Activated naive CD8-positive, alpha-beta T cell treated with anti-CD3 and anti-CD28 coated beads, Interleukin-2, amount 10 ng/mL, durations not matched to agents 7 days and 5 days (primary cell): ENCODE results near the gene QRICH2. TPM values are rescaled to one million over a fixed set of nuclear protein-coding genes. Genes with fewer than 3 reads are reported as not detected.
A peak's percentile ranks its signal among the peaks of the same experiment; 100 is the strongest.
"Not testable (repeated sequence)": the region's sequence is repeated elsewhere in the genome, so short reads cannot be mapped to it uniquely, and the experiment has no call there.

Experiments
- ATAC-seq: fragments of 150-1000 bp; cut with Tn5 transposase; one replicate; pipeline ENCODE4 v1.10.0; 2021; ENCODE audit warnings: low read depth, moderate library complexity
- POLR2A ChIA-PET: fragments of 350-600 bp; sonication (Branson Sonifier 250); formaldehyde crosslinking; loops from one replicate; lab custom pipeline; 2021; ENCODE audit warnings: antibody characterized with exemption; lab: Charles Lee
- DNase-seq: peaks from one replicate; pipeline ENCODE4 v3.0.0; 2021
- H3K27ac Mint-ChIP-seq: one replicate; pipeline ENCODE4 v1.8.0; 2022; ENCODE audit warnings: mild to moderate bottlenecking, mixed read lengths
- H3K27me3 Mint-ChIP-seq: one replicate; pipeline ENCODE4 v1.8.0; 2022; ENCODE audit warnings: mild to moderate bottlenecking, moderate library complexity, mixed read lengths
- H3K36me3 Mint-ChIP-seq: one replicate; pipeline ENCODE4 v1.8.0; 2021; ENCODE audit warnings: mild to moderate bottlenecking, mixed read lengths
- H3K4me1 Mint-ChIP-seq: one replicate; pipeline ENCODE4 v1.8.0; 2021; ENCODE audit warnings: mixed read lengths
- H3K4me3 Mint-ChIP-seq: one replicate; pipeline ENCODE4 v1.8.0; 2022; ENCODE audit warnings: mild to moderate bottlenecking, moderate library complexity, mixed read lengths
- H3K9me3 Mint-ChIP-seq: one replicate; pipeline ENCODE4 v1.8.0; 2021; ENCODE audit warnings: mixed read lengths
- total RNA-seq, 2 experiments: library from RNA; stranded (reverse); gene quantifications; one replicate each; pipeline ENCODE4 v1.2.3, GENCODE V29; 2021

The QRICH2 gene
- total RNA-seq, 2 experiments from 2014 or later: 3.7 to 4.7 TPM

DNA sequence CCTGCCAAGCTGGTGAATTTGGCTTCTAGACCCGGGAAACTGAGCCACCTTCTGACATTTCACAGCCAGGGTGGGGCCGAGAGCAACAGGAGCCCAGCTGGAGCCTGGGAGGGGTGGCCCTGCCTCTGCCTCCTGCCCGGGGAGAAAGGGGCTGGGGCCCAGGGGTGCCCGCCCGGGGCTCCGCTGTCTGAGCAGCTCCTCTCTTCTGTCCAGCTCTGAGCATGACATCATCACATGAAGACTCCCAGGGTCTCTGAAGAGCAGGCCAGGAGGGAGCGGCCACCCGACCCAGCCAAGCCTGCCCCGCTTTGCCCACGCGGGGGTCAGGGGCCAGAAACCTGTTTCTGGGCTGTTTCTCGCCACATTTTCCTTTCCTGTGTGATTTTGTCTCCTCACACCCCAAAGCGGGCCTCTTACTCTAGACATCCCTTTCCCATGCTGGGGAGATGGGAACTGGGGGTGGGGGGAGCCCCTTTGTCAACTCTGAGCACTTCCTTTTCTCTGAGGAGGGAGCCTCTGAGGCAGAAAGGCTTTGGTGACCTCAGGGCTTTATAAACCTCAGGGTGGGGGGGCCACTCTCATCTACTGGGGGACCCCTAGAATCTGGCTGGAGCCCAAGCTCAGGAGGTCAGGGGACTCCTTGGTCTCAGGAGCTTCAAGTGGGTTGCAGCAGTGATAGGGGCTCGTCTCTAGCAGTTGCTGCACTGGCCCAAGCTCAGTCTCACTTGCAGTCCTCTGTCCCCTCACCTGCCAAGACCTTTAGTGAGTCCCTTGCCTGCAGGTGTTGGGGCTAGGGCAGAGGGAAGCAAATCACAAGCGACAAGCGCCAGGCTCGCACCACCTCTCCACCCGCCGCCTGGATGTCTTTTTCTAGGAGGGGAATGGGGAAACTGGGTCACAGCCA lies 35.3 kb downstream of the QRICH2 start:
- peak; percentile 62 for DNase-seq
- Mint-ChIP-seq H3K4me1 (peaks cover 57% of the 10 kb centered on the region), H3K9me3 (no peaks in the 10 kb centered on the region), H3K36me3 (peaks cover 35% of the 10 kb centered on the region), H3K4me3 (peak overlapping the region; percentile 87), H3K27me3 (no peaks in the 10 kb centered on the region), H3K27ac (peak overlapping the region; percentile 96)
- peak; percentile 26 for ATAC-seq
- POLR2A ChIA-PET: interaction anchor here (1.0 to 26.9 kb wide), 19 partner anchors 7 to 493 kb away, joined by 3 to 1721 read pairs (median 7); partner anchors contain the start of genes EXOC7, FOXJ1, RNF157 and UBALD2

DNA sequence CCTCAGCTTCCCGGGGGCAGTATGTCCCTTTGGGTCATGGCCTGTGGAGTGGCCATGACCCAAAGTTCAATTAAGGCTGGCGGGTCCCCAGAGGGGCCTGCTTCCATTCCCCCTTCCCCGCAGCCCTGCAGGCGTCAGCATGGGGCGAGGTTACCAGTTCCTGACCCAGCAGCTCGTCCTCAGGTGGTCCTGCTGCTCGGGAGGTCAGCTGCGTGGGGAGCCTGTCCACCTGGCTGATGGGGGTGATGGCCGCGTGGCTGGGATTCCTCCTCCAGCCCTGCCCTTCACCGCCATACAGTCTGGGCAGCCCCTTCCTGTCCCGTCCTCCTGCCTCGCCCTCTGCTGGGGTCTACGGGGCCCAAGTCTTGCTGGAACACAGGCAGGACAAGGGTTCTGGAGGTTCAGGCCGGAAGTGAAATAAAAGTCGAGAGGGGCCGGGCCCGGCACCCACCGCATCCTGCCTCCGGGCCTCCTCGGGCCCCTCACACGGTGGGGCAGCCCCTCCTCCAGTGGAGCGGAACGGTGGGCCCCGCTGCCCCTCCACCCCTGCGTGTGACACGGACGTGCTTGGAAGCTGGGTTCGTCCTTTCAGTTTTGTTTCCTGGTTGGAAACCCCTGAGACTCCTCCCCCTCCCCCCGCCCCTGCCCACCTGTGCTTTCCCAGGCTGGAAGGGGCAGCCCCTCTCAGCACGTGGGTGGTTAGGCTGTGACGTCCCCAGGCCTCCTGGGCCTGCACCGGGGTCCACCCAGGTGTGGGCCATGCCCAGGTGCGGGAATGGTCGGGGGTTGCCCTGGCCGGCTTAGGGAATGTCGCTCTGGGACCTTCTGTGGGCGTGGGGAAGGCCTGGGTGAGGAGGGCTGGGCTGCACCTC lies 36.2 kb downstream of the QRICH2 start:
- H3K27me3 Mint-ChIP-seq: no peaks in the 10 kb centered on the region
- H3K27ac Mint-ChIP-seq: peak overlapping the region; percentile 96
- POLR2A ChIA-PET: interaction anchor here (0.9 to 26.9 kb wide), 18 partner anchors 8 to 492 kb away, joined by 3 to 1721 read pairs (median 6); partner anchors contain the start of genes EXOC7, FOXJ1, RNF157 and UBALD2
- H3K4me3 Mint-ChIP-seq: peak overlapping the region; percentile 87
- H3K4me1 Mint-ChIP-seq: peaks cover 55% of the 10 kb centered on the region
- peak; percentile 61 for ATAC-seq
- peaks cover 43% of the 10 kb centered on the region for H3K36me3 Mint-ChIP-seq
- no peaks in the 10 kb centered on the region for H3K9me3 Mint-ChIP-seq
- DNase-seq: peak; percentile 88

DNA sequence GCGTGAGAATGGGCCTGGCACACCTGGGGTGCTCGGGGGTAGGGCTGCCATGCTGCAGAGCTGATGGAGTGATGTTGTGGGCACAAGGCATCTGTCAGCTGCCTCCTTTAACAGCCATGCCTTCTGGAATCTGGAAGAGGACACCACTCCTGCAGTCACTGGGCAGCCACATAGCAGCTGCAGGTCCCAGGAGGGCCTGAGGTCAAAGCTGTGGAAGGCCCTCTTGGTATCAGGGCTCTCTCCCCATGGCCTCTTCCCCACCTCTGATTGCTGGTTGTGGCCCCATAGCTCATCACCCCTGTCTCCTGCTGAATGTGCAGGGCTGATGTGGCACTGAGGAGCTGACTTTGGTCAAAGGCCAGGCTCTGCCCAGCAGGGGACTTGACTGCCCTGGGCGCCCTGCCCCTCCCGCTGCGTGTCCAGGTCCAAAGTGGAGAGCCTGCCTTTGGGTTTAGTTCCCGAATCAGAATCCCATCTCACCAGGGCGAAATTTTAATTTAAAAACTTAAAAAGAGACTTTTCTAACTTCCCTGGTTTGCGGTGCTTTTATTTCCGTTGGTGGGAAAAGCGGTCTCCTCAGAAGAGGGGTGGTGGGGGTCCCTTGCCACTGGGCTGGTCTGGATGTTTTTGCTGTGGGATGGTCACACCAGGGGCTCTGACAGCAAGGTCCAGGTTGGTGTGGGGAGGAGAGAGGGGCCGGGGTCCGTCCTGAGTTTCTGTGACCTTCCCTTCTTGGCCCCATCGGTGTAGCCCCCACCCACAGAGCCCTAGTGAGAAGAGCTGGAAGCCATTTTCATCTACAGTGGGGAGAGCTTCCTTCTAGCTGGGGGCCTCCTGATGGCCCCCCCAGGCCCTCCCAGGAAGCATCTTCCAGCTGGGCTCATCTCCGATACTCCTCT lies 37.1 kb downstream of the QRICH2 start:
- H3K27me3 Mint-ChIP-seq: no peaks in the 10 kb centered on the region
- peak overlapping the region; percentile 96 for H3K27ac Mint-ChIP-seq
- H3K4me1 Mint-ChIP-seq: peaks cover 53% of the 10 kb centered on the region
- POLR2A ChIA-PET: interaction anchor here (0.9 to 38.5 kb wide), 18 partner anchors 1 to 492 kb away, joined by 3 to 1721 read pairs (median 7); partner anchors contain the start of genes EXOC7, FOXJ1, RNF157 and UBALD2
- peaks cover 50% of the 10 kb centered on the region for H3K36me3 Mint-ChIP-seq
- ATAC-seq: peak; percentile 2
- peak overlapping the region; percentile 87 for H3K4me3 Mint-ChIP-seq
- no peaks in the 10 kb centered on the region for H3K9me3 Mint-ChIP-seq
- peak; percentile 68 for DNase-seq

DNA sequence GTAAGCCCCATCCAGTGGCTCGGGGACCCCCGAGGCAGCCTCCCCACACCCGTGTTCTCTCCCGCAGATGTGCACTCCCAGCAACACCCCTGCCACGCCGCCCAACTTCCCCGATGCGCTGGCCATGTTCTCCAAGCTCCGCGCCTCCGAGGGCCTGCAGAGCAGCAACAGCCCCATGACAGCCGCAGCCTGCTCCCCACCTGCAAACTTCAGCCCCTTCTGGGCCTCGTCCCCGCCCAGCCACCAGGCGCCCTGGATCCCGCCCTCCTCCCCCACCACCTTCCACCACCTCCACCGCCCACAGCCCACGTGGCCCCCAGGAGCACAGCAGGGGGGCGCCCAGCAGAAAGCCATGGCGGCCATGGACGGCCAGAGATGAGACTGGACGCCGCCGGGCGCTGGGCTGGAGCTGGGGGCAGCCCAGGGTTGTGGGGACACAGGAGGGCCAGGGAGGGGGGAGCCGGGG lies 37.9 kb downstream of the QRICH2 start:
- POLR2A ChIA-PET: interaction anchor here (0.5 to 38.5 kb wide), 14 partner anchors 0 to 426 kb away, joined by 3 to 1721 read pairs (median 7); partner anchors contain the start of genes FOXJ1, RNF157, SPHK1 and UBALD2
- Mint-ChIP-seq H3K36me3 (peaks cover 50% of the 10 kb centered on the region), H3K27me3 (no peaks in the 10 kb centered on the region), H3K9me3 (no peaks in the 10 kb centered on the region), H3K4me1 (peaks cover 52% of the 10 kb centered on the region), H3K4me3 (peak overlapping the region; percentile 88), H3K27ac (peak overlapping the region; percentile 96)
- DNase-seq (peak; percentile 74), ATAC-seq (no peak)

DNA sequence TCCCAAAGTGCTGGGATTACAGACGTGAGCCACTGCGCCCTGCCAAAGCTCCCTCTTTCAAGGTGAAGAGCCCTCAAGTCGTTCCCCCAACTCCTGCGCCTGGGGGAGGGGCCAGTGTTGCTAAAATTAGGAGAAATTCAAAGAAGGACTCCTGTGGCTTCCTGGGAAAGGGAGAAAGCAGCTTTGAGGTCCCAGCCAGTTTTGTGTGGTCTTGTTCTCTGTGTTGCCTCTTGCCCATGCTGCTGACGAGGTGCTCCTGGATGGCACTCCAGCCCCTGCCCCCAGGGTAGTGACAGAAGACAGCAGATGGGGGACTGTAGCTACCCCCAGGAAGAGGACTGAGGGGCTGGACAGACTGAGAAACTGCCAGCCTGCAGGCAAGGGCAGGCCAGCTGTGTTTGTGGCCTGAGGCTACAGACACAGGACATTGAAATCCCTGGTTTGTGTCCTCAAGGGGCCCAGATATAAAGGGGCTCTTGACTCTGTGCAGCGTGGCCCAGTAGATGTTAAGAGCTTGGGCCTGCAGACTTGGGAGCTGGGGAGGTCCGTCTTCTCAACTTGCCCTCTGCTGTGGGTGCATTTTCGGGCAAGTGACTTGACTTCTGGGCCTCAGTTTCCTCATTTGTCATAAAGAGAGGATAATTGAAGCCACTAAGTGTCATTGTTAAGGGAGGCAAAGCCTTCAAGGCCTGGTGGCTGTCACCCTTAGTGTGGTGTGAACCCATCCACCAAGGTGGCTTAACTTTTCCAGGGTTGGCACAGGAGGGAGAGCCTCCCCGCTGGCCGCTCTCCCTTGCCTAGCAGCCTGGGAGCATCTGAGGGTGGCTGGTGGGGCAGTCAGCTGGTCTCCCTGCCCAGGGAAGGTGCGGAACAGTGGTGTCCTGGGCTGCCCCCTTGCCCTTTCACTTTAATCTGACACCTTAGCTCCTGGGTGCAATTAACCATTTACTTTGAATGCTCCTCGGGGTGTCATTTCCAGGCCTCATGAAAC lies 38.8 kb downstream of the QRICH2 start:
- peaks cover 50% of the 10 kb centered on the region for H3K4me1 Mint-ChIP-seq
- no peaks in the 10 kb centered on the region for H3K9me3 Mint-ChIP-seq
- H3K4me3 Mint-ChIP-seq: peak overlapping the region; percentile 88
- no peaks in the 10 kb centered on the region for H3K27me3 Mint-ChIP-seq
- peak overlapping the region; percentile 96 for H3K27ac Mint-ChIP-seq
- peak; percentile 63 for DNase-seq
- POLR2A ChIA-PET: interaction anchor here (0.5 to 38.5 kb wide), 18 partner anchors 1 to 425 kb away, joined by 3 to 1721 read pairs (median 7); partner anchors contain the start of genes EXOC7, FOXJ1, RNF157 and SPHK1
- peaks cover 49% of the 10 kb centered on the region for H3K36me3 Mint-ChIP-seq
- ATAC-seq: no peak

DNA sequence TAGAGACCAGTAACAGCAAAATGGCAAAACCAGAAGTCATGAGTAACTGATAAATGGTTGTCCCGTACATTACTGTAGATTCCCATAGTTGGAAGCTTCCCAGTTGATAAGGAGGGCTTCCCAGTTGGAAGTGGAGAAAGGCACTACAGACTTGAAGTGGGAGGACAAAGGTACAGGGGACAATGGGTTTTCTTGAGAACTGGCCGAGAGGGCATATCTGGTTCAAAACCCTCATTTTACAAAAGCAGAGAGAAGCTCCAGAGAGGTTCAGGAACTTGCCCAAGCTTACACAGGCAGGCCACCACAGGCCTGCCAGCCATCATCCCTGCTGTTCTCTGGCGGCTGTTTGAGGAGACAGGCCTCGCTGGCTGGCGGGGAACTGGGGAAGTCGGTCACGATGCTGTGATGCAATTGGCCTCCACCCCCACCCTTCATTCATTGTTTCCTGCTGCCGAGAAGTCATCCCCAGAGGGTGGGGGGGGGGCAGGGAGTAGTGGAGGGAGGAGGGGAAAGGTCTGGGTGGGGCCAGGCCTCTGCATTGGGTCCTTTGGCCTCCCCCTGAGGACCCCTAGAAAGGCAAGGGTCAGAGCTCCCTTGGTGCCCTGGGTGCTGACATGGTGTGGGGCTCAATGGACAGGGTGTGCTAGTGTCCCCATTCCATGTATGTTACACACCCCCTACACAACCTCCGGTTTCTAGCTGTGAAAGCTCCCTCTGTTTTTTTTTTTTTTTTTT lies 39.9 kb downstream of the QRICH2 start:
- no peaks in the 10 kb centered on the region for H3K27me3 Mint-ChIP-seq
- peak; percentile 1 for ATAC-seq
- peak; percentile 80 for DNase-seq
- H3K27ac Mint-ChIP-seq: peak overlapping the region; percentile 96
- POLR2A ChIA-PET: interaction anchor here (0.6 to 38.5 kb wide), 16 partner anchors 2 to 1862 kb away, joined by 3 to 1721 read pairs (median 8); partner anchors contain the start of genes EXOC7, FOXJ1, RNF157 and UBALD2
- H3K9me3 Mint-ChIP-seq: no peaks in the 10 kb centered on the region
- H3K4me1 Mint-ChIP-seq: peaks cover 50% of the 10 kb centered on the region
- H3K4me3 Mint-ChIP-seq: peak overlapping the region; percentile 88
- peaks cover 49% of the 10 kb centered on the region for H3K36me3 Mint-ChIP-seq

DNA sequence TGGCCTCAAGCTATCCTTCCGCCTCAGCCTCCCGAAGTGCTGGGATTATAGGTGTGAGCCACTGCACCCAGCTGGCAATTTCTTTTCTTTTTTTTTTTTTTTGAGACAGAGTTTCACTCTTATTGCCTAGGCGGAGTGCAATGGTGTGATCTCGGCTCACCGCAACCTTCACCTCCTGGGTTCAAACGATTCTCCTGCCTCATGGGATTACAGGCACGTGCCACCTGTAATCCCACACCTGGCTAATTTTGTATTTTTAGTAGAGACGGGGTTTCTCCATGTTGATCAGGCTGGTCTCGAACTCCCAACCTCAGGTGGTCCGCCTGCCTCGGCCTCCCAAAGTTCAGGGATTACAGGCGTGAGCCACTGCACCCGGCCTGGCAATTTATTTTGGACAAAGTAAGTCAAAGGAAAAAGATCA lies 40.5 kb downstream of the QRICH2 start:
- H3K27me3 Mint-ChIP-seq, ATAC-seq, DNase-seq, H3K9me3 Mint-ChIP-seq: not testable (repeated sequence)
- H3K27ac Mint-ChIP-seq: peak overlapping the region; percentile 96
- H3K4me1 Mint-ChIP-seq: peaks cover 50% of the 10 kb centered on the region
- POLR2A ChIA-PET: interaction anchor here (0.6 to 38.5 kb wide), 17 partner anchors 3 to 1862 kb away, joined by 3 to 1721 read pairs (median 9); partner anchors contain the start of genes EXOC7, FOXJ1, RNF157 and UBALD2
- peaks cover 49% of the 10 kb centered on the region for H3K36me3 Mint-ChIP-seq
- peak overlapping the region; percentile 88 for H3K4me3 Mint-ChIP-seq

DNA sequence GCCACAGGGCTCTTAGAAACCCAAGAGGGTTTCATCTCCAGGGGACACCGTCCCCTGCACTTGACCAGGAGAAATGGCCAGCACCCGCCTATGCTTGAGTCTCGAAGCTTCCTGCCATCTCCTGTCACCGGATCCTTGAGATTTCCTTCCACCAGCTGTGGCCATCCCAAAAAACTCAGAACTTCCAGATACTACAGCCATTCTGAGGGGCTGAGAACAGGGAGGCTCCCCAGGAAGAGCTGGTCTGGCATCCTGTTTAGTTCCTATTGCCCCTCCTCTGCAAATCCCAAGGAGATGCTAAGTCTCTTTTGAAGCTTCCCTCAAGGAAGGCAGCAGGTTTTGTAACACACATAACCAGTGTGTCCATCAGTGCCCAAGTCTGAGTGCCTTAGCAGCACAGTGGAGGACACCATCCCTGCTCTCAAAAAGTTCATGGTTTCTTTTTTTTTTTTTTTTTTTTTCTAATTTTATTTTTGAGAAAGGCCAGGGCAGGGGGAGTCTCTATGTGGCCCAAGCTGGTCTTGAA lies 41.0 kb downstream of the QRICH2 start:
- DNase-seq (no peak), ATAC-seq (no peak)
- Mint-ChIP-seq H3K4me1 (peaks cover 52% of the 10 kb centered on the region), H3K9me3 (no peaks in the 10 kb centered on the region), H3K4me3 (peak overlapping the region; percentile 88), H3K36me3 (peaks cover 49% of the 10 kb centered on the region), H3K27me3 (no peaks in the 10 kb centered on the region), H3K27ac (peak overlapping the region; percentile 96)
- POLR2A ChIA-PET: interaction anchor here (0.6 to 38.5 kb wide), 16 partner anchors 3 to 1863 kb away, joined by 3 to 1721 read pairs (median 7); partner anchors contain the start of genes EXOC7, FOXJ1, RNF157 and UBALD2

DNA sequence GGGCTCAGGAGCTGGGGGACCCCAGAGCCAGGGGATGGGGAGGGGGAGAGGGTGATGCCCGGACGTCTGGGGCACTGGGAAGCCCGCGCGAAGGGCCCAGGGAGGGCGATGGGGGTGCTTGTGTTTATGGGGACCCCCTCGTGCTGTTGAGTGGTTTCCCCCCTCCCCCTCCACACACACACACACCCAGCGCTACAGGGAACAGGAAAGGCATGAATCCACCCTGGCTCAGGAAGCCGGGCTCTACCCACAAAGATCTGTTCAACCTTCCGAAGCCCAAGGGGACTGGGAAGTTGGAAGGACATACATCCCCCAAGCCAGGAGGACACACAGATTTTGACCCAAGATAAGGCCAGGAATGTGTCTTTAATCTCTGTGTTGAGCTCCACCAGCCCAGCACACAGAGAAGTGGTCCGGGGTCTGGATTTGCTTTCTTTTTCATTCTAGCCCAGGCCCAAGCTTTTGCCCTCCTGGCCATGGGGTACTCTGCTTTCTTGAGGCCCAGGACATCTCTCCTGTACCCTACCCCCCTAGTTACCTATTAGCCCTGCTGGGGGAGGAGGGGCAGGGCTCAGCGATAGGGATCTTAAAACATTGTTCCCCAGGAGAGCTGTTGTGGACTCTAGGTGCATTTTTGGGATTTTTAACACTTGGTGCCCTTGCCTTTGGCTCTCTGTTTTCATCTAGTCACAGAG lies 41.7 kb downstream of the QRICH2 start:
- ATAC-seq (no peak), DNase-seq (no peak)
- no peaks in the 10 kb centered on the region for H3K9me3 Mint-ChIP-seq
- POLR2A ChIA-PET: interaction anchor here (1.1 to 38.5 kb wide), 12 partner anchors 4 to 487 kb away, joined by 3 to 1721 read pairs (median 33); partner anchors contain the start of genes EXOC7, FOXJ1, RNF157 and UBALD2
- H3K36me3 Mint-ChIP-seq: peaks cover 47% of the 10 kb centered on the region
- peak overlapping the region; percentile 96 for H3K27ac Mint-ChIP-seq
- H3K4me3 Mint-ChIP-seq: peak overlapping the region; percentile 88
- H3K4me1 Mint-ChIP-seq: peaks cover 55% of the 10 kb centered on the region
- H3K27me3 Mint-ChIP-seq: no peaks in the 10 kb centered on the region
